Muscle of arm (tissue), 12 donors: ENCODE results near the gene LNPEP. TPM values are rescaled to one million over a fixed set of nuclear protein-coding genes. Genes with fewer than 3 reads are reported as not detected.

ENCODE experiments used
- DNase-seq: peaks from one replicate; pipeline ENCODE4 v3.0.0-alpha.2; 2013
- polyA plus RNA-seq, 12 donors: library from polyadenylated mRNA; unstranded; fragments of 120-200 nt; gene quantifications; one replicate each; pipeline ENCODE4 v1.2.1, GENCODE V29; 2013; ENCODE audit not compliant: insufficient read length in 12 of 12

Gene LNPEP
- polyA plus RNA-seq, 12 donors, result 16.4 to 28.3 (median 21.6) TPM; not detected in 1

- DNase-seq, result no peak
Measured at GRCh38 chr5:96957254-96958049, 21.6 kb downstream of the LNPEP start.

- no peak for DNase-seq
Measured at GRCh38 chr5:96958977-96959376, 23.1 kb downstream of the LNPEP start.

- DNase-seq, result no peak
Measured at GRCh38 chr5:96961053-96961452, 25.2 kb downstream of the LNPEP start.

- no peak for DNase-seq
Measured at GRCh38 chr5:96962540-96962991, 26.7 kb downstream of the LNPEP start.

GRCh38 chr5:96963267-96963666, 27.4 kb downstream of the LNPEP start:
- peak; percentile 72 for DNase-seq

- no peak for DNase-seq
Measured at GRCh38 chr5:96966801-96967200, 30.9 kb downstream of the LNPEP start.

GRCh38 chr5:96967400-96967799, 31.5 kb downstream of the LNPEP start:
- no peak for DNase-seq

- DNase-seq, result no peak
Measured at GRCh38 chr5:96968074-96968473, 32.2 kb downstream of the LNPEP start.

GRCh38 chr5:96968614-96969013, 32.7 kb downstream of the LNPEP start:
- no peak for DNase-seq

- no peak for DNase-seq
Measured at GRCh38 chr5:96969366-96969765, 33.5 kb downstream of the LNPEP start.

- no peak for DNase-seq
Measured at GRCh38 chr5:96972599-96973334, 36.9 kb downstream of the LNPEP start.

GRCh38 chr5:96973532-96974401, 37.9 kb downstream of the LNPEP start:
- DNase-seq, result no peak

- DNase-seq, result no peak
Measured at GRCh38 chr5:96975656-96976055, 39.8 kb downstream of the LNPEP start.

GRCh38 chr5:96977228-96977627, 41.3 kb downstream of the LNPEP start:
- DNase-seq, result no peak

- DNase-seq, result no peak
Measured at GRCh38 chr5:96978812-96979449, 43.1 kb downstream of the LNPEP start.

- DNase-seq, result no peak
Measured at GRCh38 chr5:96984506-96985192, 48.8 kb downstream of the LNPEP start.

GRCh38 chr5:96986450-96986849, 50.6 kb downstream of the LNPEP start:
- DNase-seq, result no peak

- no peak for DNase-seq
Measured at GRCh38 chr5:96990102-96990501, 54.2 kb downstream of the LNPEP start.

- no peak for DNase-seq
Measured at GRCh38 chr5:96991708-96992107, 55.8 kb downstream of the LNPEP start.

- DNase-seq, result no peak
Measured at GRCh38 chr5:96993760-96994159, 57.9 kb downstream of the LNPEP start.

- DNase-seq, result no peak
Measured at GRCh38 chr5:96994493-96994892, 58.6 kb downstream of the LNPEP start.
